Esophagus muscularis mucosa (tissue), 4 donors: ENCODE results near the gene PDP2.

Experiments
- EP300 ChIP-seq: sonication (generic); formaldehyde crosslinking; IDR thresholded peaks from one replicate; pipeline ENCODE4 v1.6.1; 2017; ENCODE audit warnings: antibody characterized with exemption
- POLR2A ChIP-seq: fragments of 450-650 bp; IDR thresholded peaks from one replicate; pipeline ENCODE4 v1.6.1; 2017; ENCODE audit warnings: antibody characterized with exemption, moderate library complexity, mild to moderate bottlenecking, low read depth
- POLR2AphosphoS5 ChIP-seq, 2 donors: sonication (generic); formaldehyde crosslinking; IDR thresholded peaks; one replicate each; pipeline ENCODE4 v1.6.1; 2017; ENCODE audit warnings: antibody characterized with exemption in 2 of 2
- TF ChIP-seq, protein P1 (sequence below), 3 experiments: fragments of 200-600 bp in 2 of 3; fragments of 450-650 bp in 1 of 3; sonication (generic) in 2 of 3; IDR thresholded peaks; one replicate each; pipeline ENCODE4 v1.5.1; 2017 to 2019; ENCODE audit warnings: antibody characterized with exemption in 3 of 3, mild to moderate bottlenecking in 2 of 3, moderate library complexity in 1 of 3

DNA sequence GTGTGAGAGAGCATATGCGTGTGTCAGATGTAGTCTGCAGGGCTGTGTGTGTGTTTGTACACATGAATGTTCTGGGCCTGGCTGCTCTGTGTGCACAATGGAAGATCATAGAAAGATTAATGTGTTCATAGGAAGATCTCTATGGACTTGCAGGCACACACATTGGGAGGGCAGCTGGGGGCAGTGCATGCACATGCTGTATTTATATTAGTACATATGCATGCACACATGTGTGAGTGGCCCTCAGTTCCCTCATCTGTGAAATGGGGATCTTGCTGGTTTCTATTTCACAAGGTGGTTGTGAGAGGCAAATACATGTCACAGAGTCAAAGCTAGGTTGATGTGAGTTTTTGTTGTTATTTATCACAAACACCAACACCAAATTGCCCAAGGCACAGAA is 34.0 kb upstream of the PDP2 start:
- TF ChIP-seq, protein P1, sequence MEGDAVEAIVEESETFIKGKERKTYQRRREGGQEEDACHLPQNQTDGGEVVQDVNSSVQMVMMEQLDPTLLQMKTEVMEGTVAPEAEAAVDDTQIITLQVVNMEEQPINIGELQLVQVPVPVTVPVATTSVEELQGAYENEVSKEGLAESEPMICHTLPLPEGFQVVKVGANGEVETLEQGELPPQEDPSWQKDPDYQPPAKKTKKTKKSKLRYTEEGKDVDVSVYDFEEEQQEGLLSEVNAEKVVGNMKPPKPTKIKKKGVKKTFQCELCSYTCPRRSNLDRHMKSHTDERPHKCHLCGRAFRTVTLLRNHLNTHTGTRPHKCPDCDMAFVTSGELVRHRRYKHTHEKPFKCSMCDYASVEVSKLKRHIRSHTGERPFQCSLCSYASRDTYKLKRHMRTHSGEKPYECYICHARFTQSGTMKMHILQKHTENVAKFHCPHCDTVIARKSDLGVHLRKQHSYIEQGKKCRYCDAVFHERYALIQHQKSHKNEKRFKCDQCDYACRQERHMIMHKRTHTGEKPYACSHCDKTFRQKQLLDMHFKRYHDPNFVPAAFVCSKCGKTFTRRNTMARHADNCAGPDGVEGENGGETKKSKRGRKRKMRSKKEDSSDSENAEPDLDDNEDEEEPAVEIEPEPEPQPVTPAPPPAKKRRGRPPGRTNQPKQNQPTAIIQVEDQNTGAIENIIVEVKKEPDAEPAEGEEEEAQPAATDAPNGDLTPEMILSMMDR (IDR thresholded peaks at IDR 0.05), result no peak
- TF ChIP-seq POLR2A, result no peak
- no peak for TF ChIP-seq POLR2AphosphoS5 (IDR thresholded peaks at IDR 0.05)
- TF ChIP-seq EP300, result no peak
